Right ventricle myocardium superior (tissue), 1 donor: Measurements from ENCODE around the gene FOXD2. TPM values are rescaled to one million over a fixed set of nuclear protein-coding genes. Genes with fewer than 3 reads are reported as not detected.

Experiments
- ATAC-seq: fragments of 200-7000 bp; cut with Tn5 transposase; one replicate; pipeline ENCODE4 v1.9.1; 2020; ENCODE audit warnings: mild to moderate bottlenecking; ENCODE audit not compliant: poor library complexity
- DNase-seq: peaks from one replicate; pipeline ENCODE4 v3.0.0-alpha.2; 2020
- intact Hi-C: fragments of 100-400 bp; cut with DNase I; formaldehyde crosslinking; loops from one replicate; pipeline ENCODE4 v1.11.2; 2022
- long read RNA-seq: library from polyadenylated mRNA; unstranded; transcript quantifications from one replicate; pipeline ENCODE4 v2.0.0, GENCODE V29; 2021
- total RNA-seq: library from RNA; stranded (reverse); fragmentation: NEBNext Ultra II Directional; extraction: Animal tissue kit (Norgen Biotek cat#: 25700); gene quantifications from one replicate; pipeline ENCODE4 v1.2.1, GENCODE V29; 2021
- donor health status: DM: no; HTN: yes; CAD: no; lungs with severe emphysema.

FOXD2 gene
- not detected for total RNA-seq
- long read RNA-seq, full-length matches to known transcripts, result 1 of 1 reads
- long read RNA-seq, partial matches to known transcripts, result 0 of 1 reads
- long read RNA-seq, other reads (novel, unspliced or antisense), result 0 of 1 reads

- ATAC-seq (peak; percentile 96), DNase-seq (peak; percentile 88)
- intact Hi-C loops, result loop anchor here (10.0 kb wide), 1 partner anchor 253 kb away; no protein-coding TSS in a partner anchor
Observed at GRCh38 chr1:47437447-47438164, at the start of gene FOXD2. Gene FOXD2, plus strand, starts transcription at chr1:47438044. Its CDS starts 92 bp downstream, at chr1:47438136.

GRCh38 chr1:47388891-47389238 lies 49.0 kb upstream of the FOXD2 start:
- peak; percentile 65 for ATAC-seq
- intact Hi-C loops, result no loop called here
- DNase-seq, result peak; percentile 58

- DNase-seq, result no peak
- intact Hi-C loops, result no loop called here
- no peak for ATAC-seq
Observed at GRCh38 chr1:47389731-47390130, 48.1 kb upstream of the FOXD2 start.

GRCh38 chr1:47390843-47391242 lies 47.0 kb upstream of the FOXD2 start:
- no peak for ATAC-seq
- intact Hi-C loops, result no loop called here
- DNase-seq, result no peak

- intact Hi-C loops, result no loop called here
Observed at GRCh38 chr1:47393141-47393540, 44.7 kb upstream of the FOXD2 start.

GRCh38 chr1:47395433-47395832 lies 42.4 kb upstream of the FOXD2 start:
- intact Hi-C loops, result no loop called here
- ATAC-seq, result no peak
- no peak for DNase-seq

More at GRCh38 chr1:47393141-47393540, 44.7 kb upstream of the FOXD2 start:
- ATAC-seq, result no peak
- DNase-seq, result no peak

- ATAC-seq (no peak), DNase-seq (no peak)
- intact Hi-C loops, result no loop called here
Observed at GRCh38 chr1:47396671-47397196, 41.1 kb upstream of the FOXD2 start.

GRCh38 chr1:47399138-47399845 lies 38.6 kb upstream of the FOXD2 start:
- ATAC-seq, result no peak
- intact Hi-C loops, result no loop called here

GRCh38 chr1:47399846-47400155 lies 38.0 kb upstream of the FOXD2 start:
- no peak for DNase-seq
- intact Hi-C loops, result no loop called here
- ATAC-seq, result no peak

More at GRCh38 chr1:47399138-47399845, 38.6 kb upstream of the FOXD2 start:
- DNase-seq, result no peak

- intact Hi-C loops, result no loop called here
- no peak for DNase-seq
- ATAC-seq, result no peak
Observed at GRCh38 chr1:47401761-47402160, 36.1 kb upstream of the FOXD2 start.

- no peak for DNase-seq
- no peak for ATAC-seq
- intact Hi-C loops, result no loop called here
Observed at GRCh38 chr1:47402591-47402990, 35.3 kb upstream of the FOXD2 start.

GRCh38 chr1:47403321-47403910 lies 34.4 kb upstream of the FOXD2 start:
- no peak for DNase-seq
- no peak for ATAC-seq
- intact Hi-C loops, result no loop called here

- DNase-seq (no peak), ATAC-seq (no peak)
- intact Hi-C loops, result no loop called here
Observed at GRCh38 chr1:47405697-47406096, 32.1 kb upstream of the FOXD2 start.

GRCh38 chr1:47406966-47407365 lies 30.9 kb upstream of the FOXD2 start:
- no peak for DNase-seq
- intact Hi-C loops, result no loop called here
- no peak for ATAC-seq

- intact Hi-C loops, result no loop called here
- ATAC-seq (no peak), DNase-seq (no peak)
Observed at GRCh38 chr1:47407481-47407880, 30.4 kb upstream of the FOXD2 start.

- intact Hi-C loops, result no loop called here
- DNase-seq, result no peak
- ATAC-seq, result no peak
Observed at GRCh38 chr1:47409311-47410067, 28.4 kb upstream of the FOXD2 start.

GRCh38 chr1:47410068-47410455 lies 27.8 kb upstream of the FOXD2 start:
- intact Hi-C loops, result no loop called here
- ATAC-seq (no peak), DNase-seq (no peak)

- DNase-seq (no peak), ATAC-seq (no peak)
- intact Hi-C loops, result no loop called here
Observed at GRCh38 chr1:47411436-47411835, 26.4 kb upstream of the FOXD2 start.

- DNase-seq (no peak), ATAC-seq (no peak)
- intact Hi-C loops, result no loop called here
Observed at GRCh38 chr1:47412437-47412836, 25.4 kb upstream of the FOXD2 start.
